ENCODE data around the gene STK4.

Gene STK4

GRCh38 chr20:45085289-45085688 is 119.0 kb downstream of the STK4 start:
- DNase-seq (ENCODE audit: low read depth, low spot score) = no peak

GRCh38 chr20:45085867-45086266 is 119.6 kb downstream of the STK4 start:
- no peak for DNase-seq (ENCODE audit: low read depth, low spot score)

- DNase-seq (ENCODE audit: low read depth, low spot score) = no peak
Measured at GRCh38 chr20:45087097-45087790, 120.9 kb downstream of the STK4 start.

GRCh38 chr20:45087814-45088213 is 121.5 kb downstream of the STK4 start:
- DNase-seq (ENCODE audit: low read depth, low spot score) = no peak

GRCh38 chr20:45088247-45088646 is 121.9 kb downstream of the STK4 start:
- DNase-seq (ENCODE audit: low read depth, low spot score) = no peak

GRCh38 chr20:45090481-45090880 is 124.2 kb downstream of the STK4 start:
- DNase-seq (ENCODE audit: low read depth, low spot score) = no peak

- DNase-seq (ENCODE audit: low read depth, low spot score) = no peak
Measured at GRCh38 chr20:45091366-45091765, 125.1 kb downstream of the STK4 start.

GRCh38 chr20:45092898-45093297 is 126.6 kb downstream of the STK4 start:
- no peak for DNase-seq (ENCODE audit: low read depth, low spot score)

GRCh38 chr20:45094201-45094600 is 127.9 kb downstream of the STK4 start:
- no peak for DNase-seq (ENCODE audit: low read depth, low spot score)

GRCh38 chr20:45094864-45095574 is 128.7 kb downstream of the STK4 start:
- no peak for DNase-seq (ENCODE audit: low read depth, low spot score)

GRCh38 chr20:45095805-45096238 is 129.5 kb downstream of the STK4 start:
- no peak for DNase-seq (ENCODE audit: low read depth, low spot score)

GRCh38 chr20:45096781-45097180 is 130.5 kb downstream of the STK4 start:
- no peak for DNase-seq (ENCODE audit: low read depth, low spot score)

GRCh38 chr20:45097485-45098102 is 131.3 kb downstream of the STK4 start:
- no peak for DNase-seq (ENCODE audit: low read depth, low spot score)

- DNase-seq (ENCODE audit: low read depth, low spot score) = no peak
Measured at GRCh38 chr20:45098103-45098773, 131.9 kb downstream of the STK4 start.

GRCh38 chr20:45100563-45101245 is 134.4 kb downstream of the STK4 start, which contains the start of gene KCNS1:
KCNS1 (minus strand) TSS chr20:45101127; CDS start chr20:45099236, 1,891 bp downstream.
- DNase-seq (ENCODE audit: low read depth, low spot score) = no peak

- no peak for DNase-seq (ENCODE audit: low read depth, low spot score)
Measured at GRCh38 chr20:45101333-45101850, 135.1 kb downstream of the STK4 start.

- no peak for DNase-seq (ENCODE audit: low read depth, low spot score)
Measured at GRCh38 chr20:45103072-45103471, 136.8 kb downstream of the STK4 start.

- no peak for DNase-seq (ENCODE audit: low read depth, low spot score)
Measured at GRCh38 chr20:45104786-45105185, 138.5 kb downstream of the STK4 start.

GRCh38 chr20:45105317-45105716 is 139.0 kb downstream of the STK4 start:
- no peak for DNase-seq (ENCODE audit: low read depth, low spot score)

- no peak for DNase-seq (ENCODE audit: low read depth, low spot score)
Measured at GRCh38 chr20:45109634-45110033, 143.3 kb downstream of the STK4 start.

- DNase-seq (ENCODE audit: low read depth, low spot score) = no peak
Measured at GRCh38 chr20:45110301-45110700, 144.0 kb downstream of the STK4 start.
